CD4-positive, alpha-beta memory T cell (primary cell): Measurements from ENCODE around the gene ARFGAP3. TPM values are rescaled to one million over a fixed set of nuclear protein-coding genes. Genes with fewer than 3 reads are reported as not detected.
A peak's percentile ranks its signal among the peaks of the same experiment; 100 is the strongest.

ENCODE experiments used
- CTCF ChIA-PET: fragments of 350-600 bp; sonication (Branson Sonifier 250); formaldehyde crosslinking; loops from one replicate; lab custom pipeline; 2021; ENCODE audit warnings: inconsistent platforms; ENCODE audit not compliant: partially characterized antibody; lab: Charles Lee
- POLR2A ChIA-PET: fragments of 350-600 bp; sonication (Branson Sonifier 250); formaldehyde crosslinking; loops from one replicate; lab custom pipeline; 2021; ENCODE audit not compliant: partially characterized antibody; lab: Charles Lee
- DNase-seq, 5 donors: peaks; one replicate each; pipeline versions ENCODE4 v3.0.0 to v3.0.0-alpha.2; 2020 to 2022; ENCODE audit warnings: mixed read lengths in 1 of 5
- H3K27ac ChIP-seq: one replicate; pipeline ENCODE4 v1.7.0; 2013; ENCODE audit warnings: low read depth, low read length
- H3K27me3 ChIP-seq: 2 replicates; pipeline ENCODE4 v1.7.0; 2013; ENCODE audit warnings: mild to moderate bottlenecking, low read length, moderate library complexity; ENCODE audit not compliant: insufficient read depth
- H3K36me3 ChIP-seq: 2 replicates; pipeline ENCODE4 v1.7.0; 2013; ENCODE audit warnings: mild to moderate bottlenecking, low read length, moderate library complexity; ENCODE audit not compliant: insufficient read depth
- H3K4me1 ChIP-seq: 2 replicates; pipeline ENCODE4 v1.7.0; 2013; ENCODE audit warnings: mild to moderate bottlenecking, low read length, moderate library complexity; ENCODE audit not compliant: insufficient read depth
- H3K4me3 ChIP-seq, 2 donors: one replicate each; pipeline ENCODE4 v1.7.0; 2013; ENCODE audit warnings: low read length in 2 of 2, mild to moderate bottlenecking in 1 of 2
- H3K9me3 ChIP-seq, 2 donors: one replicate each; pipeline ENCODE4 v1.7.0; 2013; ENCODE audit warnings: low read length in 2 of 2, control low read depth in 1 of 2; ENCODE audit not compliant: control insufficient read depth in 1 of 2
- H3K27ac Mint-ChIP-seq, 7 donors: one replicate each; pipeline ENCODE4 v1.8.0; 2020 to 2021; ENCODE audit warnings: mixed read lengths in 7 of 7, mild to moderate bottlenecking in 6 of 7, inconsistent platforms in 3 of 7, moderate library complexity in 3 of 7
- H3K27me3 Mint-ChIP-seq, 2 donors: one replicate each; pipeline ENCODE4 v1.8.0; 2020 to 2021; ENCODE audit warnings: mixed read lengths in 2 of 2
- H3K36me3 Mint-ChIP-seq, 2 donors: one replicate each; pipeline ENCODE4 v1.8.0; 2020 to 2021; ENCODE audit warnings: mixed read lengths in 2 of 2, inconsistent platforms in 1 of 2, mild to moderate bottlenecking in 1 of 2
- H3K4me1 Mint-ChIP-seq, 4 donors: one replicate each; pipeline ENCODE4 v1.8.0; 2020 to 2021; ENCODE audit warnings: mixed read lengths in 4 of 4, mild to moderate bottlenecking in 1 of 4
- H3K4me3 Mint-ChIP-seq, 8 donors: one replicate each; pipeline ENCODE4 v1.8.0; 2020 to 2021; ENCODE audit warnings: mixed read lengths in 8 of 8, mild to moderate bottlenecking in 7 of 8, moderate library complexity in 6 of 8, inconsistent platforms in 3 of 8
- H3K9me3 Mint-ChIP-seq, 8 donors: one replicate each; pipeline ENCODE4 v1.8.0; 2020 to 2021; ENCODE audit warnings: mixed read lengths in 8 of 8, mild to moderate bottlenecking in 5 of 8, inconsistent platforms in 3 of 8, moderate library complexity in 1 of 8
- intact Hi-C: fragments of 100-400 bp; cut with micrococcal nuclease; formaldehyde crosslinking; loops from one replicate; pipeline ENCODE4 v1.15.1; 2023
- polyA plus RNA-seq, 2 donors: library from polyadenylated mRNA; unstranded; fragments of 300-500 nt; fragmentation: Illumina TruSeq; gene quantifications; one replicate each; pipeline ENCODE4 v1.2.3, GENCODE V29; 2021
- total RNA-seq, 2 experiments: library from RNA; stranded (reverse); gene quantifications; one replicate each; pipeline ENCODE4 v1.2.3, GENCODE V29; 2021

The ARFGAP3 gene
- total and polyA plus RNA-seq, 4 experiments from 2014 or later = 38.4 to 49.0 (median 45.2) TPM

DNA sequence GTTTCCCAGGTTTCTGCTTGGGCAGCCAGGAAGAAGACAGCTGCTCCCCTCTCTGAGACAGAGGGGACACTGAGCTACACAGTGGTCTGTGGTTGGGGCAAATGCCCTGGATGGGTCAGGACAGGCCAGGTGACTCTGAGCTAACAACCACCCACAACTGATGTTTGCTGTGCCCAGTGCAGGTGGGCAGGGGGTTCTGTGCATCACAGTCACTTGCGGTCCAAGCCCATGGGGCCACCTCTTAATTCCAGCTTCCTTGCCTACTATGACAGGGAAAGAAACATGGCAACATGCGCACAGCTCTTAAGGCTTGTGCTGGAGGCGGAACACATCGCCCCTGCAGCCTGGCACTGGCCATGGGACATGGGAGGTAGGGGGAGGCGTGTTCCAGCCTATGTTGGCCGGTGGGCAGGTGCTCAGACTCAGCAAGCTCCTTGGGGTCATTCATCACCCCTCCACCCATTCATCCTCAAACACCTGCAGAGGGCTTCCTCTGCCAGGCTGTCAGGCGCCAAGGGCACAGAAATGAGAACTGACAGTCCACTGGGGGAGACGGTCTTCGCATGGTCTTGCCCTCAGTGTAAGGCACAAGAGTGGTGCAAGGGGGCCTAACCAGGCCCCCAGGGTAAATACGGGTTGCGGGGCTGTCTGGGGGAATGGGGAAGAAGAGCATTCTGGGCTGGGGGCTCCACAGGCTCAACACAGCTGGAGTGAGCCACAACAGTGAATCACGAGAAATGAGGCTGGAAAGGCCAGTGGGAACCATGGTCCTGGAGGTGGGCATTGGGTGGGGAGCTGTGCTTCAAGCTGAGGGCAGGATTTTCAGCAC lies 55.6 kb downstream of the ARFGAP3 start:
- intact Hi-C loops = no loop called here
- no peak overlapping the region for H3K4me3 Mint-ChIP-seq
- no peaks in the 10 kb centered on the region for H3K4me1 Mint-ChIP-seq
- no peaks in the 10 kb centered on the region for H3K27me3 Mint-ChIP-seq
- Histone ChIP-seq H3K36me3 (peaks cover 35% of the 10 kb centered on the region), H3K27ac (no peak overlapping the region), H3K4me1 (no peaks in the 10 kb centered on the region), H3K4me3 (no peak overlapping the region), H3K9me3 (no peaks in the 10 kb centered on the region), H3K27me3 (no peaks in the 10 kb centered on the region)
- peak overlapping the region in 1 of 7 donors; percentile 12 for H3K27ac Mint-ChIP-seq
- peaks cover 47 to 56% of the 10 kb centered on the region in 2 donors for H3K36me3 Mint-ChIP-seq
- DNase-seq = no peak
- H3K9me3 Mint-ChIP-seq = no peaks in the 10 kb centered on the region
- CTCF ChIA-PET = interaction anchor here (1.1 kb wide), 1 partner anchor 19 kb away, joined by 3 read pairs; no protein-coding TSS in a partner anchor
- POLR2A ChIA-PET = no interaction called here

DNA sequence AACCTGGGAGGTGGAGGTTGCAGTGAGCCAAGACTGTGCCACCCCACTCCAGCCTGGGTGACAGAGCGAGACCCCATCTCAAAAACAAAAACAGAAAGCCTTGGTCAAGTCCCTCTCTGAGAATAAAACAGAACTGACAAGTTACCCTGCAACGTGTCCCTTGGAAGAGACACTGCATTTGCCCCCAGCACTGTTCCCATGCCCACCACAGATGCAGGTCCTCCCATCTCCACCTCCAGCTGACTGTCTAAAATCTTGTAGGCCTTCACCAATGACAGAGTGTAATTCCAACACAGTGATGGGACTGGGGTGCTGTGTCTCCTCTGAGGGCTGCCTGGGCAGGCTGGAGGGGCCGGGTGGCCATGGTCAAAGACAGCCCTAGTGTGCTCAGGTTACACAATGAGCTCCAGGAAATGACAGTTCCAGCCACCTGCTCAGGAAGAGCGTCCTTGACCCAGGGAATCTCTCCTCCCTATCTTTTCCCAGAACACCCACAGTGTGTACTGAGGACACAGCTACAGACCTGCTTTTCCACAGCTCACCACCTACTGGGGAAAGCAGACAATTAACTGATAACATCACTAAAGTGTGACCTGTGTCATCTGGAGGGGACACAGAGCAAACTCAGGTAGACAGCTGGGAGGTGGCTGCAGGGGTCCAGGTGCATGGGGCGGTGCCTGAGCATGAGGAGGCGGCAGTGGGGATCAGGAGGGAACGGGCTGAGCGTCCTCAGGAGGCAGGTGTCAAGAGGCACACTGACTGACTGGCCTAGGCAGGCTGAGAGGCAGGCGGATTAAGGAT lies 56.4 kb downstream of the ARFGAP3 start:
- ChIA-PET CTCF (interaction anchor here (1.1 kb wide), 2 partner anchors 20 to 22 kb away, joined by 3 read pairs; no protein-coding TSS in a partner anchor), POLR2A (no interaction called here)
- Mint-ChIP-seq H3K27me3 (no peaks in the 10 kb centered on the region), H3K4me3 (no peak overlapping the region), H3K9me3 (no peaks in the 10 kb centered on the region), H3K36me3 (peaks cover 42 to 52% of the 10 kb centered on the region in 2 donors), H3K4me1 (no peaks in the 10 kb centered on the region), H3K27ac (peak overlapping the region in 2 of 7 donors; percentile 17 to 79)
- H3K4me3 ChIP-seq = no peak overlapping the region
- H3K9me3 ChIP-seq = no peaks in the 10 kb centered on the region
- H3K27ac ChIP-seq = no peak overlapping the region
- intact Hi-C loops = no loop called here
- no peaks in the 10 kb centered on the region for H3K27me3 ChIP-seq
- no peaks in the 10 kb centered on the region for H3K4me1 ChIP-seq
- DNase-seq = no peak
- H3K36me3 ChIP-seq = peaks cover 27% of the 10 kb centered on the region

- no peaks in the 10 kb centered on the region for H3K4me1 Mint-ChIP-seq
- H3K27ac Mint-ChIP-seq = peak overlapping the region in 3 of 7 donors; percentile 15 to 43 (median 28)
- intact Hi-C loops = no loop called here
- H3K27me3 Mint-ChIP-seq = no peaks in the 10 kb centered on the region
- CTCF ChIA-PET = interaction anchor here (1.1 kb wide), 1 partner anchor 21 kb away, joined by 3 read pairs; no protein-coding TSS in a partner anchor
- POLR2A ChIA-PET = no interaction called here
- H3K9me3 Mint-ChIP-seq = no peaks in the 10 kb centered on the region
- Histone ChIP-seq H3K36me3 (peaks cover 18% of the 10 kb centered on the region), H3K9me3 (no peaks in the 10 kb centered on the region), H3K4me3 (no peak overlapping the region), H3K27me3 (no peaks in the 10 kb centered on the region), H3K27ac (no peak overlapping the region), H3K4me1 (no peaks in the 10 kb centered on the region)
- no peak for DNase-seq
- H3K4me3 Mint-ChIP-seq = no peak overlapping the region
- H3K36me3 Mint-ChIP-seq = peaks cover 45 to 55% of the 10 kb centered on the region in 2 donors
Measured at GRCh38 chr22:42799461-42800405, 57.3 kb downstream of the ARFGAP3 start.

GRCh38 chr22:42799061-42799460 lies 58.0 kb downstream of the ARFGAP3 start:
- Histone ChIP-seq H3K4me1 (no peaks in the 10 kb centered on the region), H3K9me3 (no peaks in the 10 kb centered on the region), H3K27ac (no peak overlapping the region), H3K36me3 (peaks cover 18% of the 10 kb centered on the region), H3K27me3 (no peaks in the 10 kb centered on the region), H3K4me3 (no peak overlapping the region)
- intact Hi-C loops = no loop called here
- Mint-ChIP-seq H3K27ac (no peak overlapping the region), H3K27me3 (no peaks in the 10 kb centered on the region), H3K4me1 (no peaks in the 10 kb centered on the region), H3K4me3 (no peak overlapping the region), H3K36me3 (peaks cover 45 to 59% of the 10 kb centered on the region in 2 donors), H3K9me3 (no peaks in the 10 kb centered on the region)
- CTCF ChIA-PET = no interaction called here
- no peak for DNase-seq
- POLR2A ChIA-PET = no interaction called here

DNA sequence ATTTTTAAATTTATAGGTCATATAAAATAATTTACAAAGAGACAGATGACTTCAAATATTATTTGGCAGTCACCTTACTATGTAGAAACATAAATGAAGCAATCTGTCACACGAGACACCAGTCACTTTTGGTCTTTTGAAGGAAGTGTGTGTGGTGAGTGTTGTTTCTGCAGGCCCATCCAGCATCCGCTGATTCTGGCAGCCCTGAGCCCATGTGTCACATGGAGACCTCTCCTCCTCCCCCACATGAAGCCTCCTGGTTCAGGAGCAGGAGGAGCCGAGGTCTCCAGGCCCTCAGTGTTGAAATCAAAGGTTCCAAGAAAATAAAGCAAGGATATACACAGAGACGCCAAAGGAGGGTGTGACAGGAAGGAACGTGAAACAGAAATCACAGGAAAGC lies 60.1 kb downstream of the ARFGAP3 start:
- ChIA-PET POLR2A (no interaction called here), CTCF (interaction anchor here (1.0 to 1.4 kb wide), 2 partner anchors 16 to 74 kb away, joined by 3 read pairs; no protein-coding TSS in a partner anchor)
- Mint-ChIP-seq H3K27me3 (no peaks in the 10 kb centered on the region), H3K9me3 (no peaks in the 10 kb centered on the region), H3K4me1 (no peaks in the 10 kb centered on the region), H3K4me3 (no peak overlapping the region), H3K27ac (peak overlapping the region in 1 of 7 donors; percentile 38), H3K36me3 (peaks cover 40 to 52% of the 10 kb centered on the region in 2 donors)
- H3K36me3 ChIP-seq = peaks cover 18% of the 10 kb centered on the region
- H3K9me3 ChIP-seq = no peaks in the 10 kb centered on the region
- H3K4me3 ChIP-seq = no peak overlapping the region
- H3K27ac ChIP-seq = no peak overlapping the region
- intact Hi-C loops = no loop called here
- DNase-seq = no peak
- no peaks in the 10 kb centered on the region for H3K4me1 ChIP-seq
- no peaks in the 10 kb centered on the region for H3K27me3 ChIP-seq

- intact Hi-C loops = no loop called here
- Histone ChIP-seq H3K27ac (no peak overlapping the region), H3K4me3 (no peak overlapping the region), H3K9me3 (no peaks in the 10 kb centered on the region), H3K36me3 (peaks cover 16% of the 10 kb centered on the region), H3K4me1 (no peaks in the 10 kb centered on the region), H3K27me3 (no peaks in the 10 kb centered on the region)
- no peaks in the 10 kb centered on the region for H3K27me3 Mint-ChIP-seq
- no peak for DNase-seq
- H3K4me1 Mint-ChIP-seq = no peaks in the 10 kb centered on the region
- H3K4me3 Mint-ChIP-seq = no peak overlapping the region
- H3K27ac Mint-ChIP-seq = no peak overlapping the region
- no peaks in the 10 kb centered on the region for H3K9me3 Mint-ChIP-seq
- CTCF ChIA-PET = interaction anchor here (0.8 kb wide), 1 partner anchor 14 kb away, joined by 5 read pairs; no protein-coding TSS in a partner anchor
- POLR2A ChIA-PET = no interaction called here
- peaks cover 37 to 43% of the 10 kb centered on the region in 2 donors for H3K36me3 Mint-ChIP-seq
Measured at GRCh38 chr22:42796081-42796480, 61.0 kb downstream of the ARFGAP3 start.
